GM19438 (cell line): ENCODE measurements around the gene SPTBN1.
"Not testable (repeated sequence)": the region's sequence is repeated elsewhere in the genome, so short reads cannot be mapped to it uniquely, and the experiment has no call there.

Source experiments
- ATAC-seq: cut with Tn5 transposase; IDR thresholded peaks from one replicate; pipeline ENCODE4 v1.9.1; 2021; ENCODE audit warnings: low read depth; ENCODE audit not compliant: unreplicated experiment

The SPTBN1 gene

GRCh38 chr2:54468673-54469072 lies 12.5 kb downstream of the SPTBN1 start:
- ATAC-seq: no peak

- ATAC-seq: no peak
Observed at GRCh38 chr2:54469484-54470053, 13.4 kb downstream of the SPTBN1 start.

GRCh38 chr2:54470266-54470938 lies 14.3 kb downstream of the SPTBN1 start:
- no peak for ATAC-seq

GRCh38 chr2:54471221-54471711 lies 15.1 kb downstream of the SPTBN1 start:
- ATAC-seq: no peak

GRCh38 chr2:54473851-54474250 lies 17.7 kb downstream of the SPTBN1 start:
- no peak for ATAC-seq

- no peak for ATAC-seq
Observed at GRCh38 chr2:54475285-54475684, 19.2 kb downstream of the SPTBN1 start.

- ATAC-seq: no peak
Observed at GRCh38 chr2:54475919-54476318, 19.8 kb downstream of the SPTBN1 start.

- no peak for ATAC-seq
Observed at GRCh38 chr2:54476852-54477251, 20.7 kb downstream of the SPTBN1 start.

GRCh38 chr2:54477896-54478295 lies 21.8 kb downstream of the SPTBN1 start:
- ATAC-seq: no peak

- no peak for ATAC-seq
Observed at GRCh38 chr2:54478899-54479298, 22.8 kb downstream of the SPTBN1 start.

GRCh38 chr2:54479424-54479823 lies 23.3 kb downstream of the SPTBN1 start:
- ATAC-seq: no peak

GRCh38 chr2:54480025-54480424 lies 23.9 kb downstream of the SPTBN1 start:
- ATAC-seq: no peak

GRCh38 chr2:54481686-54482085 lies 25.6 kb downstream of the SPTBN1 start:
- no peak for ATAC-seq

GRCh38 chr2:54482715-54483114 lies 26.6 kb downstream of the SPTBN1 start:
- ATAC-seq: no peak

- ATAC-seq: no peak
Observed at GRCh38 chr2:54483426-54483825, 27.3 kb downstream of the SPTBN1 start.

GRCh38 chr2:54485756-54486155 lies 29.6 kb downstream of the SPTBN1 start:
- ATAC-seq: not testable (repeated sequence)

- no peak for ATAC-seq
Observed at GRCh38 chr2:54486766-54487165, 30.6 kb downstream of the SPTBN1 start.

GRCh38 chr2:54490863-54491262 lies 34.7 kb downstream of the SPTBN1 start:
- no peak for ATAC-seq

GRCh38 chr2:54492335-54492734 lies 36.2 kb downstream of the SPTBN1 start:
- no peak for ATAC-seq

GRCh38 chr2:54494087-54494486 lies 38.0 kb downstream of the SPTBN1 start:
- ATAC-seq: no peak

- ATAC-seq: no peak
Observed at GRCh38 chr2:54496920-54497319, 40.8 kb downstream of the SPTBN1 start.
